Measurements from ENCODE around the gene ZNF536.

GRCh38 chr19:30387311-30388115 lies 15.3 kb downstream of the ZNF536 start:
- no peak for TF ChIP-seq CTCF (conservative IDR thresholded peaks at IDR 0.05; ENCODE audit: low read depth, low read length)
- no peak for TF ChIP-seq EZH2 (IDR thresholded peaks at IDR 0.05; ENCODE audit: low read length, unreplicated experiment)
